Lower leg skin (tissue), 3 donors: ENCODE data around the gene LYZ.

Source experiments
- POLR2A ChIP-seq, 2 donors: fragments of 450-650 bp; IDR thresholded peaks; one replicate each; pipeline ENCODE4 v1.6.1; 2016 to 2017; ENCODE audit warnings: antibody characterized with exemption in 2 of 2, mild to moderate bottlenecking in 1 of 2, moderate library complexity in 1 of 2
- TF ChIP-seq, protein P1 (sequence below), 3 donors: fragments of 450-650 bp; IDR thresholded peaks; one replicate each; pipeline ENCODE4 v1.5.1; 2016; ENCODE audit warnings: antibody characterized with exemption in 3 of 3, mild to moderate bottlenecking in 3 of 3, moderate library complexity in 2 of 3

DNA sequence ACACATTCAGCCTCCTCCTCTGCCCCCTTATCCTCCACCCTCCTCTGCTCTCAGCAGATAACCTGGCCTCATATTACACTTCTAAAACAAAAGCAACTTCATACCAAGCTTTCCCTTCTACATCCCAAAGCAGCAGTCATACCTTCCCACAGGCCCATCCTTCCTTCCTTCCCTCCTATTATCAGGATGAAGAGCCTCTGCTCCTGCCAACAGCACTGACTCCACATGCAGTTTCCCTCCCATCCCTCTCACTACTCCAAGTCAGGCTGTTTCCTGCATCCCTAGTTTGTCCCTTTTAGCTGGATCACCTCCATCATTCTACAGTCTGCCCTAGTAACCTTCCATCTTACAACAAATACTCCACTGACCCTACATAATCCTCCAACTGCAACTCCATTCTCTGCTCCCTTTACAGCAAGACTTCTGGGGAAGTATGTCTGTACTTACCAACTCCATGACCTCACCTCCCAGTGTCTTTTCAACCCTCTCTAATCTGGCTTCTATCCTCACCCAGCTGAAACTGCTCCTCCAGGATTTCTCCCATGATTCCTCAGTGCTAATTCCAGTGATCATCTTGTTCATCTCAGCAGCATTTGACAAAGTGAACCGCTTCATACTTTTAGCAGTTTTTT is 6.5 kb downstream of the LYZ start:
- TF ChIP-seq POLR2A (IDR thresholded peaks at IDR 0.05): no peak
- TF ChIP-seq, protein P1, sequence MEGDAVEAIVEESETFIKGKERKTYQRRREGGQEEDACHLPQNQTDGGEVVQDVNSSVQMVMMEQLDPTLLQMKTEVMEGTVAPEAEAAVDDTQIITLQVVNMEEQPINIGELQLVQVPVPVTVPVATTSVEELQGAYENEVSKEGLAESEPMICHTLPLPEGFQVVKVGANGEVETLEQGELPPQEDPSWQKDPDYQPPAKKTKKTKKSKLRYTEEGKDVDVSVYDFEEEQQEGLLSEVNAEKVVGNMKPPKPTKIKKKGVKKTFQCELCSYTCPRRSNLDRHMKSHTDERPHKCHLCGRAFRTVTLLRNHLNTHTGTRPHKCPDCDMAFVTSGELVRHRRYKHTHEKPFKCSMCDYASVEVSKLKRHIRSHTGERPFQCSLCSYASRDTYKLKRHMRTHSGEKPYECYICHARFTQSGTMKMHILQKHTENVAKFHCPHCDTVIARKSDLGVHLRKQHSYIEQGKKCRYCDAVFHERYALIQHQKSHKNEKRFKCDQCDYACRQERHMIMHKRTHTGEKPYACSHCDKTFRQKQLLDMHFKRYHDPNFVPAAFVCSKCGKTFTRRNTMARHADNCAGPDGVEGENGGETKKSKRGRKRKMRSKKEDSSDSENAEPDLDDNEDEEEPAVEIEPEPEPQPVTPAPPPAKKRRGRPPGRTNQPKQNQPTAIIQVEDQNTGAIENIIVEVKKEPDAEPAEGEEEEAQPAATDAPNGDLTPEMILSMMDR (IDR thresholded peaks at IDR 0.05): no peak
